Thyroid gland (tissue), 4 donors: ENCODE data around the gene UBE2L3. TPM values are rescaled to one million over a fixed set of nuclear protein-coding genes. Genes with fewer than 3 reads are reported as not detected.

Experiments
- DNase-seq, 2 donors: peaks; one replicate each; pipeline ENCODE4 v3.0.0-alpha.2; 2019
- H3K27ac ChIP-seq, 3 donors: fragments of 200-600 bp; sonication (generic); 1 replicate in 2 of 3; 2 replicates in 1 of 3; pipeline ENCODE4 v1.5.1; 2016 to 2019; ENCODE audit warnings: mild to moderate bottlenecking in 1 of 3, moderate library complexity in 1 of 3
- H3K27me3 ChIP-seq: fragments of 200-600 bp; sonication (generic); one replicate; pipeline ENCODE4 v1.5.1; 2019
- H3K36me3 ChIP-seq, 2 donors: fragments of 200-600 bp; sonication (generic); one replicate each; pipeline ENCODE4 v1.5.1; 2016 to 2019
- H3K4me1 ChIP-seq, 2 donors: fragments of 200-600 bp; sonication (generic); one replicate each; pipeline ENCODE4 v1.5.1; 2017 to 2019
- H3K4me3 ChIP-seq, 3 donors: fragments of 200-600 bp; sonication (generic); replicated peaks in 1 of 3; 1 replicate in 2 of 3; 2 replicates in 1 of 3; pipeline ENCODE4 v1.5.1; 2016; ENCODE audit warnings: mild to moderate bottlenecking in 1 of 3
- H3K9me3 ChIP-seq: fragments of 200-600 bp; sonication (generic); one replicate; pipeline ENCODE4 v1.5.1; 2017
- CTCF ChIP-seq, 6 experiments: fragments of 200-600 bp in 3 of 6; fragments of 450-650 bp in 3 of 6; sonication (generic) in 3 of 6; IDR thresholded peaks; one replicate each; pipeline ENCODE4 v1.5.1; 2016 to 2019; ENCODE audit warnings: antibody characterized with exemption in 6 of 6, mild to moderate bottlenecking in 2 of 6, inconsistent platforms in 1 of 6, moderate library complexity in 1 of 6
- POLR2A ChIP-seq, 2 donors: fragments of 450-650 bp; IDR thresholded peaks; one replicate each; pipeline ENCODE4 v1.6.1; 2017; ENCODE audit warnings: antibody characterized with exemption in 2 of 2, mild to moderate bottlenecking in 2 of 2, moderate library complexity in 1 of 2
- WGBS, 2 donors: methylation state at CpG; one replicate each; pipeline ENCODE4 v1.1.5; 2017; 5-methylcytosine and 5-hydroxymethylcytosine counted together
- intact Hi-C: fragments of 100-400 bp; cut with DNase I; formaldehyde crosslinking; loops from one replicate; pipeline ENCODE4 v1.15.1; 2023
- total RNA-seq, 4 donors: library from RNA; depleted of rRNA; stranded (reverse); fragments of >200 nt; gene quantifications; one replicate each; pipeline ENCODE4 v1.2.3, GENCODE V29; 2016

Gene UBE2L3
- total RNA-seq, 4 donors from 2014 or later = 38.2 to 61.9 (median 47.5) TPM

DNA sequence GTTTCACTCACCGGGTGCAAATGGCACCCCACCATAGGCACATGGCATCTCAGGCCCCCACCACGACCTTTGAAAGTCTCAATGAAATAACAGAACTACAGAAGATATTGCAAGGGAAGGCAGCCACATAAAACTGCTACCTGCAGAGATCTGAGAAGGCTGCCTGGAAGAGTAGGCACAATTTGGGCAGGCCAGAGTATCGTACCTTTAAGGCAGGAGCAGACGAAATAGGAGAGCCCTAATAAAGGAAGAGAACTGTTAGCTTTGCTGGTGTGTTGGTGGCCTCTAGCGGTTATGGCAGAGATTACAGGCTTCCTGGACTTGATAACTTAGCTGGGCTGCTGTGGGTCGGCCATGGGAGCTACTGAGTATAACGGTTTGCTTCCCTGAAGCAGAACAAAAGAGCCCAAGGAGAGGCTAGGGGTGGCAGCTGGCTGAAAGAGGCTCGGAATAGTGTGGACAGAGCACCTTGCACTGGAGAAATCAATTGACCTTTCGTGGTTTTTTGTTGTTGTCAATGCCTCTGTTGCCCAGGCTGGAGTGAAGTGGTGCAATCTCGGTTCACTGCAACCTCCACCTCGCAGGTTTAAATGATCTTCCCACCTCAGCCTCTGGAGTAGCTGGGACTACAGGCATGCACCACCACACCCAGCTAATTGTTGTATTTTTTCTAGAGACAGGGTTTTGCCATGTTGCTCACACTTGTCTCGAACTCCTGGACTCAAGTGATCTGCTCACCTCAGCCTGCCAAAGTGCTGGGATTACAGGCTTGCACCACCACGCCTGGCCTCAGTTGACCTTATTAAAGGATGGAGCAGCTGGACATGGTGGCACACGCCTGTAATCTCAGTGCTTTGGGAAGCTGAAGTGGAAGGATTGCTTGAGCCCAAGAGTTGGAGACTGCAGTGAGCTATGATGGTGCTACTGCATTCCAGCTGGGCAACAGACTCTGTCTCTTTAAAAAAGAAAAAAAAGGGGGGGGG lies 79.4 kb downstream of the UBE2L3 start:
- H3K4me3 ChIP-seq = no peak overlapping the region
- peaks cover 23 to 27% of the 10 kb centered on the region in 2 donors for H3K4me1 ChIP-seq
- intact Hi-C loops = no loop called here
- peaks cover 0 to 32% of the 10 kb centered on the region in 2 donors for H3K36me3 ChIP-seq
- no peaks in the 10 kb centered on the region for H3K9me3 ChIP-seq
- H3K27me3 ChIP-seq = no peaks in the 10 kb centered on the region
- peak; percentile 62 to 89 (median 76) for TF ChIP-seq CTCF (IDR thresholded peaks at IDR 0.05)
- no peak for TF ChIP-seq POLR2A (IDR thresholded peaks at IDR 0.05)
- DNase-seq = peak; percentile 74 to 79
- WGBS, 2 donors = 52 to 54% methylated on average over 14 of the region's 14 CpGs
- no peak overlapping the region for H3K27ac ChIP-seq

DNA sequence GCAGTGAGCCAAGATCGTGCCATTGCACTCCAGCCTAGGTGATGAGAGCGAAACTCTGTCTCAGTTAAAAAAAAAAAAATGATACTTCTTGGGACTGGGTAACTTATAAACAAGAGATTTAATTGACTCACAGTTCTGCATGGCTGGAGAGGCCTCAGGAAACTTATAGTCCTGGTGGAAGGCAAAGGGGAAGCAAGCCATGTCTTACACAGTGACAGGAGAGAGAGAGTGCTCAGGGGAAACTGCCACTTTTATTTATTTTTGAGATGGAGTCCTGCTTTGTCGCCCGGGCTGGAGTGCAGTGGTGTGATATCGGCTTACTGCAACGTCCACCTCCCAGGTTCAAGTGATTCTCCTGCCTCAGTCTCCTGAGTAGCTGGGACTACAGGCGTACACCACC lies 82.8 kb downstream of the UBE2L3 start:
- no peak for DNase-seq
- Histone ChIP-seq H3K27me3 (no peaks in the 10 kb centered on the region), H3K9me3 (no peaks in the 10 kb centered on the region), H3K27ac (no peak overlapping the region), H3K36me3 (peaks cover 0 to 23% of the 10 kb centered on the region in 2 donors), H3K4me1 (peaks cover 21% of the 10 kb centered on the region in 2 donors), H3K4me3 (no peak overlapping the region)
- TF ChIP-seq POLR2A (IDR thresholded peaks at IDR 0.05) (no peak), CTCF (IDR thresholded peaks at IDR 0.05) (no peak)
- intact Hi-C loops = no loop called here
- 91 to 92% methylated on average over 7 of the region's 7 CpGs for WGBS, 2 donors

GRCh38 chr22:21650823-21651520 lies 83.5 kb downstream of the UBE2L3 start:
- Histone ChIP-seq H3K4me1 (peaks cover 21% of the 10 kb centered on the region in 2 donors), H3K36me3 (peaks cover 0 to 20% of the 10 kb centered on the region in 2 donors), H3K9me3 (no peaks in the 10 kb centered on the region), H3K27ac (no peak overlapping the region), H3K27me3 (no peaks in the 10 kb centered on the region), H3K4me3 (no peak overlapping the region)
- DNase-seq = no peak
- intact Hi-C loops = no loop called here
- TF ChIP-seq CTCF (IDR thresholded peaks at IDR 0.05) (no peak), POLR2A (IDR thresholded peaks at IDR 0.05) (no peak)
- WGBS, 2 donors = 23 to 26% methylated on average over 6 of the region's 6 CpGs

DNA sequence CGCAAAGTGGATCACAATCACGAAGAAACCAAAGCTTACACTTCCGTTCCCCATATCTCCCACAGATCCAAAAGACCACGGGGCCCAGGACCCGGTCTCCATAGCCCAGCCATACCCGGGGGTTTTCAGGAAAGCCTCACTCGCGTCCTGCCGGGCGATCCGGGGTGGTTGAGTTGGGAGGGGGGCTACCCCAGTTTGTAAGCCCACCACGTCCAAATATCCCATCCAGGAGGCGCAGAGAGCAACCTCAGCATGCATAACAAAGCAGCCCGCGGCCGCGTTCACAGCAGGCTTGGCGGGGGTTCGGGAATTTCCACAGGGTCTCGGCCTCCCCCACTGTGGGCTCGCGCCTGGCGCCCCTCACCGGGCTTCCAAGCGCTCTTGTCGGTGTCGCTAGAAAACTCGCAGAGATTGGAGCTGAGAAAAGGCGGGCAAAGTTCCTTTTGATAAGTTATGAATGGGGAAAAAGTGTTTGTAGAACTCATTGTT lies 84.1 kb downstream of the UBE2L3 start:
- 4 to 6% methylated on average over 28 to 29 of the region's 29 CpGs for WGBS, 2 donors
- H3K4me1 ChIP-seq = peaks cover 16 to 18% of the 10 kb centered on the region in 2 donors
- no peaks in the 10 kb centered on the region for H3K9me3 ChIP-seq
- DNase-seq = no peak
- no peak for TF ChIP-seq POLR2A (IDR thresholded peaks at IDR 0.05)
- TF ChIP-seq CTCF (IDR thresholded peaks at IDR 0.05) = no peak
- H3K4me3 ChIP-seq = peak overlapping the region in 2 of 3 donors; percentile 15 to 30
- H3K27ac ChIP-seq = no peak overlapping the region
- intact Hi-C loops = no loop called here
- H3K27me3 ChIP-seq = no peaks in the 10 kb centered on the region
- H3K36me3 ChIP-seq = peaks cover 0 to 15% of the 10 kb centered on the region in 2 donors
